Measurements from ENCODE around the gene AGAP1.

Gene AGAP1

GRCh38 chr2:235492850-235493344 is 946 bp upstream of the AGAP1 start:
- no peak for DNase-seq

GRCh38 chr2:235493402-235493774 is 455 bp upstream of the AGAP1 start:
- DNase-seq, result no peak

- no peak for DNase-seq
These were observed 1.0 kb downstream of the AGAP1 start for GRCh38 chr2:235494716-235495372.

- no peak for DNase-seq
These were observed 1.8 kb downstream of the AGAP1 start for GRCh38 chr2:235495373-235496238.

GRCh38 chr2:235496239-235496621 is 2.4 kb downstream of the AGAP1 start:
- no peak for DNase-seq

GRCh38 chr2:235497096-235497495 is 3.3 kb downstream of the AGAP1 start:
- DNase-seq, result no peak

GRCh38 chr2:235498541-235498940 is 4.7 kb downstream of the AGAP1 start:
- no peak for DNase-seq

GRCh38 chr2:235498946-235499812 is 5.3 kb downstream of the AGAP1 start:
- DNase-seq, result no peak

- no peak for DNase-seq
These were observed 6.4 kb downstream of the AGAP1 start for GRCh38 chr2:235500110-235500760.

GRCh38 chr2:235500761-235501672 is 7.2 kb downstream of the AGAP1 start:
- no peak for DNase-seq

- DNase-seq, result no peak
These were observed 7.8 kb downstream of the AGAP1 start for GRCh38 chr2:235501673-235502031.

GRCh38 chr2:235502336-235502735 is 8.5 kb downstream of the AGAP1 start:
- no peak for DNase-seq

- DNase-seq, result no peak
These were observed 10.8 kb downstream of the AGAP1 start for GRCh38 chr2:235504441-235505180.

- no peak for DNase-seq
These were observed 11.4 kb downstream of the AGAP1 start for GRCh38 chr2:235505181-235505741.

GRCh38 chr2:235506291-235506996 is 12.6 kb downstream of the AGAP1 start:
- no peak for DNase-seq

- DNase-seq, result no peak
These were observed 13.3 kb downstream of the AGAP1 start for GRCh38 chr2:235506997-235507615.

- no peak for DNase-seq
These were observed 14.1 kb downstream of the AGAP1 start for GRCh38 chr2:235507928-235508327.

- DNase-seq, result no peak
These were observed 14.7 kb downstream of the AGAP1 start for GRCh38 chr2:235508371-235509160.

GRCh38 chr2:235510318-235510717 is 16.5 kb downstream of the AGAP1 start:
- no peak for DNase-seq
